Smooth muscle cell (in vitro differentiated cells): Measurements from ENCODE around the gene SLC25A14. TPM values are rescaled to one million over a fixed set of nuclear protein-coding genes. Genes with fewer than 3 reads are reported as not detected.

Experiments
- DNase-seq: peaks from one replicate; lab custom pipeline; 2025; ENCODE audit not compliant: unreplicated experiment; lab: John Stamatoyannopoulos, UW
- H2AFZ ChIP-seq: fragments of 200-600 bp; sonication (generic); 2 replicates; pipeline ENCODE4 v1.6.0; 2016; ENCODE audit warnings: antibody characterized with exemption, low read depth, mild to moderate bottlenecking
- H3F3A ChIP-seq: fragments of 200-600 bp; sonication (generic); 2 replicates; pipeline ENCODE4 v1.6.0; 2017; ENCODE audit warnings: antibody characterized with exemption, low read depth
- H3K27ac ChIP-seq: fragments of 200-600 bp; sonication (generic); 2 replicates; pipeline ENCODE4 v1.5.1; 2016; ENCODE audit warnings: low read depth, mild to moderate bottlenecking
- H3K27me3 ChIP-seq: fragments of 200-600 bp; sonication (generic); 2 replicates; pipeline ENCODE4 v1.6.1; 2016; ENCODE audit warnings: low read depth, mild to moderate bottlenecking
- H3K36me3 ChIP-seq: fragments of 200-600 bp; sonication (generic); 2 replicates; pipeline ENCODE4 v1.5.1; 2016; ENCODE audit warnings: low read depth
- H3K4me1 ChIP-seq: fragments of 200-600 bp; sonication (generic); 2 replicates; pipeline ENCODE4 v1.5.1; 2016; ENCODE audit warnings: low read depth
- H3K4me2 ChIP-seq: fragments of 200-600 bp; sonication (generic); 2 replicates; pipeline ENCODE4 v1.6.0; 2016; ENCODE audit warnings: mild to moderate bottlenecking
- H3K4me3 ChIP-seq: fragments of 200-600 bp; sonication (generic); 2 replicates; pipeline ENCODE4 v1.5.1; 2016; ENCODE audit warnings: mild to moderate bottlenecking
- H3K79me2 ChIP-seq: fragments of 200-600 bp; sonication (generic); 2 replicates; pipeline ENCODE4 v1.6.0; 2016; ENCODE audit warnings: low read depth, mild to moderate bottlenecking
- H3K9ac ChIP-seq: fragments of 200-600 bp; sonication (generic); 2 replicates; pipeline ENCODE4 v1.6.0; 2016; ENCODE audit warnings: low read depth
- H3K9me3 ChIP-seq: fragments of 200-600 bp; sonication (generic); replicated peaks from 2 replicates; pipeline ENCODE4 v1.5.1; 2016; ENCODE audit warnings: low read depth
- H4K20me1 ChIP-seq: fragments of 200-600 bp; sonication (generic); 2 replicates; pipeline ENCODE4 v1.6.0; 2016; ENCODE audit warnings: low read depth
- CTCF ChIP-seq: fragments of 200-600 bp; sonication (generic); IDR thresholded peaks from 2 replicates; pipeline ENCODE4 v1.5.1; 2017; ENCODE audit warnings: borderline replicate concordance, mild to moderate bottlenecking, antibody characterized with exemption; ENCODE audit not compliant: insufficient read depth, poor library complexity, severe bottlenecking
- WGBS: methylation state at CpG from one replicate; pipeline ENCODE4 v1.1.7; 2016; ENCODE audit warnings: low lambda C conversion rate; 5-methylcytosine and 5-hydroxymethylcytosine counted together
- polyA plus RNA-seq: library from polyadenylated mRNA; unstranded; fragments of >200 nt; fragmentation: Nextera tagmentation; extraction: Ambion mirVana; gene quantifications from 2 replicates; pipeline ENCODE4 v1.2.1, GENCODE V29; 2016
- total RNA-seq: library from RNA; depleted of rRNA; stranded (reverse); fragments of >200 nt; gene quantifications from 2 replicates; pipeline ENCODE4 v1.2.3, GENCODE V29; 2014

Gene SLC25A14
- total and polyA plus RNA-seq, 2 experiments from 2014 or later: 16.1 to 24.7 TPM

- H3K36me3 ChIP-seq: no peaks in the 10 kb centered on the region
- no peaks in the 10 kb centered on the region for H3F3A ChIP-seq
- DNase-seq: no peak
- no peak overlapping the region for H2AFZ ChIP-seq
- 59% methylated on average over 5 of the region's 5 CpGs for WGBS
- H4K20me1 ChIP-seq: no peaks in the 10 kb centered on the region
- peaks cover 16% of the 10 kb centered on the region for H3K27me3 ChIP-seq
- no peaks in the 10 kb centered on the region for H3K79me2 ChIP-seq
- no peaks in the 10 kb centered on the region for H3K4me1 ChIP-seq
- H3K4me2 ChIP-seq: no peak overlapping the region
- TF ChIP-seq CTCF: peak; percentile 48
- H3K4me3 ChIP-seq: no peak overlapping the region
- H3K9ac ChIP-seq: no peak overlapping the region
- no peak overlapping the region for H3K27ac ChIP-seq
- no peaks in the 10 kb centered on the region for H3K9me3 ChIP-seq
Measured at GRCh38 chrX:130393451-130394074, 53.8 kb downstream of the SLC25A14 start.

GRCh38 chrX:130395341-130395740 lies 55.6 kb downstream of the SLC25A14 start:
- H3K4me3 ChIP-seq: no peak overlapping the region
- no peaks in the 10 kb centered on the region for H3K79me2 ChIP-seq
- no peaks in the 10 kb centered on the region for H3K36me3 ChIP-seq
- no peak overlapping the region for H3K9ac ChIP-seq
- no peak overlapping the region for H2AFZ ChIP-seq
- no peak overlapping the region for H3K27ac ChIP-seq
- no peak for TF ChIP-seq CTCF
- no peaks in the 10 kb centered on the region for H3K4me1 ChIP-seq
- H3F3A ChIP-seq: no peaks in the 10 kb centered on the region
- WGBS: 67% methylated on average over 7 of the region's 7 CpGs
- no peaks in the 10 kb centered on the region for H4K20me1 ChIP-seq
- H3K9me3 ChIP-seq: no peaks in the 10 kb centered on the region
- DNase-seq: no peak
- no peak overlapping the region for H3K4me2 ChIP-seq
- H3K27me3 ChIP-seq: peaks cover 16% of the 10 kb centered on the region

GRCh38 chrX:130401415-130402207 lies 61.9 kb downstream of the SLC25A14 start, which contains the start of gene RBMX2:
RBMX2 (plus strand) TSS chrX:130401987; CDS start chrX:130402033, 46 bp downstream.
- peak within 1 kb of the TSS; percentile 17 for H3K27ac ChIP-seq
- H3K9me3 ChIP-seq: no peaks in the 10 kb centered on the region
- peaks cover under 1% of the 10 kb centered on the region for H3K27me3 ChIP-seq
- H3F3A ChIP-seq: no peaks in the 10 kb centered on the region
- H3K4me1 ChIP-seq: no peaks in the 10 kb centered on the region
- peak; percentile 6 for DNase-seq
- peak within 1 kb of the TSS; percentile 80 for H3K4me2 ChIP-seq
- H3K79me2 ChIP-seq: peaks cover 12% of the 10 kb centered on the region
- H3K9ac ChIP-seq: peak within 1 kb of the TSS; percentile 69
- peak within 1 kb of the TSS; percentile 76 for H3K4me3 ChIP-seq
- WGBS: 42% methylated on average over 40 of the region's 47 CpGs
- H4K20me1 ChIP-seq: no peaks in the 10 kb centered on the region
- H3K36me3 ChIP-seq: no peaks in the 10 kb centered on the region
- TF ChIP-seq CTCF: no peak
- peak within 1 kb of the TSS; percentile 56 for H2AFZ ChIP-seq
